NCI-H1930 (cell line): ENCODE data around the gene FNDC5.
A peak's percentile ranks its signal among the peaks of the same experiment; 100 is the strongest.

ENCODE experiments used
- DNase-seq, 2 experiments: peaks; one replicate each; lab custom pipeline; 2025; lab: John Stamatoyannopoulos, UW

FNDC5 gene

GRCh38 chr1:32864375-32865019 lies 6.2 kb downstream of the FNDC5 start:
- no peak for DNase-seq

- DNase-seq, result no peak
These were observed 6.8 kb downstream of the FNDC5 start for GRCh38 chr1:32863881-32864245.

GRCh38 chr1:32863218-32863880 lies 7.4 kb downstream of the FNDC5 start:
- DNase-seq, result no peak

GRCh38 chr1:32861904-32862695 lies 8.6 kb downstream of the FNDC5 start:
- DNase-seq, result no peak

GRCh38 chr1:32860566-32860965 lies 10.1 kb downstream of the FNDC5 start:
- no peak for DNase-seq

- DNase-seq, result no peak
These were observed 10.8 kb downstream of the FNDC5 start for GRCh38 chr1:32859915-32860314.

GRCh38 chr1:32858791-32859190 lies 11.9 kb downstream of the FNDC5 start:
- no peak for DNase-seq

GRCh38 chr1:32858136-32858535 lies 12.6 kb downstream of the FNDC5 start:
- no peak for DNase-seq

- DNase-seq, result no peak
These were observed 14.7 kb downstream of the FNDC5 start for GRCh38 chr1:32855861-32856617.

GRCh38 chr1:32848354-32849063 lies 22.2 kb downstream of the FNDC5 start:
- DNase-seq, result no peak

- DNase-seq, result no peak
These were observed 38.8 kb downstream of the FNDC5 start for GRCh38 chr1:32831878-32832277.

GRCh38 chr1:32830092-32830852 lies 40.4 kb downstream of the FNDC5 start:
- no peak for DNase-seq

GRCh38 chr1:32828341-32828740 lies 42.4 kb downstream of the FNDC5 start:
- no peak for DNase-seq

- DNase-seq, result no peak
These were observed 45.5 kb downstream of the FNDC5 start for GRCh38 chr1:32825181-32825580.

GRCh38 chr1:32818804-32819541 lies 51.7 kb downstream of the FNDC5 start:
- no peak for DNase-seq

- peak; percentile 65 to 71 for DNase-seq
These were observed 52.6 kb downstream of the FNDC5 start for GRCh38 chr1:32817815-32818786.

- peak; percentile 95 to 98 for DNase-seq
These were observed 53.4 kb downstream of the FNDC5 start, which contains the start of the genes S100PBP and YARS1 for GRCh38 chr1:32817159-32817814. Gene S100PBP, plus strand, starts transcription at chr1:32817653. Its CDS starts 8,447 bp downstream, at chr1:32826100. Gene YARS1, minus strand, starts transcription at chr1:32817358. Its CDS starts 114 bp downstream, at chr1:32817244.

- DNase-seq, result no peak
These were observed 54.0 kb downstream of the FNDC5 start for GRCh38 chr1:32816676-32817158.
